GM19468 (cell line): ENCODE results near the gene PHLDA3.

ENCODE experiments used
- ATAC-seq: cut with Tn5 transposase; IDR thresholded peaks from one replicate; pipeline ENCODE4 v1.9.1; 2021; ENCODE audit warnings: mild to moderate bottlenecking, moderate library complexity, moderate number of reproducible peaks; ENCODE audit not compliant: unreplicated experiment; ENCODE audit errors: extremely low read depth

The PHLDA3 gene

GRCh38 chr1:201468501-201468843 is 516 bp downstream of the PHLDA3 start:
- ATAC-seq = no peak

- no peak for ATAC-seq
These were observed 2.5 kb downstream of the PHLDA3 start for GRCh38 chr1:201466492-201466891.

- no peak for ATAC-seq
These were observed 3.2 kb downstream of the PHLDA3 start for GRCh38 chr1:201465698-201466290.

DNA sequence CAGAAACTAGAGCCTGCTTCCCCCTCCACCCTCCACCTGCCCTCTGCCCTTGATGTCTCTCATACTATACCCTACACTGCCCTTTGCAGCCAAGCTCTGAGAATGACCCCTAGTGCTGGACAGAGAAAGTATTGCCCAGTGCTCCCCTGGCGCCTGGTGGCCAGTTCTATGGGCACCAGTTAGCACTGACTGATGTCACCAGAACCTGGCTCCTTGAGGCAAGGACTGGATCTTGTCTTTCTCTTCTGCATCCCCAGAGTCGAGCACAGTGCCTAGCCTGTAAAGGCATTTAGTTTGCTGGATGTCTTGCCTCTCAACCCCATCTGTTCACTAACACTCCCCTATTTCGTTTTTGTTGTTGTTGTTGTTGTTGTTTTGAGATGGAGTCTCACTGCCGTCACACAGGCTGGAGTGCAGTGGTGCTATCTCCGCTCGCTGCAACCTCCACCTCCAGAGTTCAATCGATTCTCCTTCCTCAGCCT is 5.9 kb downstream of the PHLDA3 start:
- no peak for ATAC-seq

DNA sequence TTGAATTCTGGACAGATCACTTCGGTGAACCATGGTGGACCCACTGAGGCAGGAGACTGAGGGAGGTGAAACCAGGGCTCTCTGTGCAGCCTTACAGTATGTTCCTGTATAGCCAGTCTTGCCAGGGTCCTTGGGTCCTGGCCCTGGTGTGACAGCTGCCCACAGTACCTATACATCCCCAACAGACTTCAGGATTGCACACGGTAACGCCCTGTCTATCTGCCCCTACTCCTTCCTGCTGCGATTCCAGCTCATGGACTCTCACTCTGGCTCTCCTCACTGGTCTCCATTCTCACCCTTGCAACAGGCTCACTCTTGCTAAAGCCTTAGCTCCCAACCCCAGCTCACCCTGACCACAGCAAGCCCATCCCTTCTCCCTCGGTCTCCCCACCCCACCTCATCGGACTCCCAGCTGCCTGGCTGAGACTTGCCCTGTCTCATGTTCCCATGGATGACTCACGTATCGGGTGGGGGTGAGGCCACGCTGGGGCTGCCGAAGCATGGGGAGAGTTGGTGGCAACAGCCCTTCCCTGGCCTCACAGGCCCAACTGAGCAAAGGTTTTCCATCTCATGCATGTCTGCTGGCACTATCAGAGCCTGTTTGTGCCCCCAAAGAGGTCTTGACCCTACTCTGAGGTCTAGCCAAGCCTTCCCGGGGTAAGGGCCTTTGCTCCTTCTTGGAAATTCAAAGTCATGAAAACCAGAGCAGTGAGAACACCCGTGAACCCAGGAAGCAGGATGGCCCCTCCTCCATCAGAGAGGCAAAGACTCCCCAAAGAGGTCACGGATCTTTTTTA is 7.1 kb downstream of the PHLDA3 start:
- no peak for ATAC-seq

GRCh38 chr1:201460814-201461644 is 8.0 kb downstream of the PHLDA3 start:
- ATAC-seq = no peak

DNA sequence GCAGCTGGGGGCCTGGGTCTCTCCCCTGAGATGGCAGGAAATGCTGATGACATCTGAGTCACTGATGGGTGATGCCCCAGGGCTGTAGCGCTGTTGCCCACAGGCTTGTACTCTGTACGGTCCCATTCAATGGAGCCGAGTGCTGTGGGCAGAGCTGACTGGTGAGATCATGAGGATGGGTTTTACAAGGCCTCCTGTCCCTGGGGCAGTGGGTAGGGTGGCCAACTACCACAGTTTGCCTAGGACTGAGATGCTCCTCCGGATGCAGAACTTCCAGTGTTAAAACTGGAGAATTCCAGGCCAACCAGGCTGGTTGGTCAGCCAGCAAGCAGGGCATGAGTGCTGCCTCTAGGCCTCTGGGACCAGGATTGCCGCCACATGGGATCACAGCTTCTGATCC is 9.2 kb downstream of the PHLDA3 start:
- no peak for ATAC-seq

GRCh38 chr1:201459052-201459451 is 9.9 kb downstream of the PHLDA3 start:
- ATAC-seq = no peak

- ATAC-seq = no peak
These were observed 11.5 kb downstream of the PHLDA3 start for GRCh38 chr1:201457508-201457960.

GRCh38 chr1:201456499-201457309 is 12.3 kb downstream of the PHLDA3 start:
- no peak for ATAC-seq

GRCh38 chr1:201455098-201455497 is 13.9 kb downstream of the PHLDA3 start:
- no peak for ATAC-seq

DNA sequence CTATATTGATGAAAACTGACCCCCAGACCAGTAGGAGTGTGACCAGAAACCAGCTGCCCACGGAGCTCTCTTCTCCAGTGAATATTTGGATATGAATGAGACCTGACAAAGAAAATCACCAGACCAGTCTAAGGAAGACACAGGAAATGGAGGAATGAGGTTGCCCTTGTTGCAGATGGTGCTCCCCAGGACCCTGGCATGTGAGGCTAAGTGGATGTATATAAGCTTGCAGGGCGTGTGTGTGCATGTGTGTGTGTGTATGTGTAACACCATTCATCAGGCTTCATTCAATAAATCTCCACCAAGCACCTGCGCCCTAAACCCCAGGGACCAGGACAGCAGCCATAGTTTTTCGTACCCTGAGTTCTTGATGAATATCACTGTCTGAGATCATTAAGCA is 14.4 kb downstream of the PHLDA3 start:
- no peak for ATAC-seq

DNA sequence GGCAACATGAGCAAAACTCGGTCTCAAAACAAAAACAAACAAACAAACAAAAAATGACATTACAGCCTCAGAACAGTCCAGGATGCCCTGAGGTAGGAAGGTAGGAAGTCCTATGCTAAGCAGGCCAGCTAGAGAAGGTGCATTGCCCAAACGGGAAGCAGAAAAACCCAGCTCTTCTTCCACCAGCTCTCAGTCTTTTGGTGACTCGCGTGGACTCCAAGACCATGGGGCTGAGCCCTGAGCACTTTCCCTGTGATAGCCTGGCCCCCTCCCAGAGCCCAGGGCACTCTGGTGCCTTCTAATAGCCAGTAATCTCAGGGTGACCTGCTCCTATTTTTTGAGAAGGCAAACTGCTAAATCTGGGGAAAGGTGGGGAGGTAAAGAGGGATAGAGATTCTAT is 16.1 kb downstream of the PHLDA3 start:
- ATAC-seq = no peak

DNA sequence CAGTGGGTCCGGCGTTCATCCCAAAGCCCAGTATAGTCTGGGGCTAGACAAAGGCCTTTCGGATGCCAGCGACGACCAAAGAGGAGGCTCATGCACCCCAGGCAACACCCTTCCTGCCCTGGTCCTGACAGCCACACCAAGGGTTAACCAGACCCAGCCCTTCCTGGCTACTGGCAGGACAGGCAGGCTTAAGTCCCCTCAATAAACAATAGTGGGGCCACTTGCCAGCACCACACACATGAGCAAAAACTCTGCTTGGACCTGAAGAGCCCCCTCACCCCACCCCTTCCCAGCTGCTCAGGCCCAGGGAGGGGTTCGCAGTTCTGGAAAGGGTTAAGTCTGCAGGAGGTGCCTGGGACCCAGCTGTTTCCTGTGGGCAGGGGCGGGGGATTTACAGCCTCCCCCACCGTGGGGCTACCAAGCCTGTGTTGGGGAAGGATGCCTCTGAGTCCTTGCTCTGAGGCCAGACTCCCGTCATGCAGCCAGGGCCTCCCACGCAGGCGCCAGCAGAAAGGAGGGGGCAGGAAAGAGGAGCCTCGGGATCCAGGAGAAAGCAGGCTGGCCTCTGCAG is 18.2 kb downstream of the PHLDA3 start:
- ATAC-seq = no peak

- ATAC-seq = no peak
These were observed 20.0 kb downstream of the PHLDA3 start for GRCh38 chr1:201448990-201449389.

- no peak for ATAC-seq
These were observed 20.8 kb downstream of the PHLDA3 start for GRCh38 chr1:201447903-201448871.

DNA sequence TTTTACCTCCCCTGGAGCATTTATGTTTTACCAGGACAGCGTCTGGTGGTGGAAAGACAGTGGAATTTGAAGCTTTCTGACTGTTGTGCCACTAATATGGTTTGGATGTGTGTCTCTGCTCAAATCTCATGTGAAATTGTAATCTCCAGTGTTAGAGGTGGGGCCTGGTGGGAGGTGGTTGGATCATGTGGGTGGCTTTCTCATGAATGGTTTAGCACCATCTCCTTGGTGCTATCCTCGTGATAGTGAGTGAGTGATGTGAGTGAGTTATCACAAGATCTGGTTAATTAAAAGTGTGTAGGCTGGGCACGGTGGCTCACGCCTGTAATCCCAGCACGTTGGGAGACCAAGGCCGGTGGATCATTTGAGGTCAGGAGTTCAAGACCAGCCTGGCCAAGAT is 23.7 kb downstream of the PHLDA3 start:
- ATAC-seq = no peak

GRCh38 chr1:201444792-201445191 is 24.2 kb downstream of the PHLDA3 start:
- ATAC-seq = no peak

- ATAC-seq = no peak
These were observed 25.2 kb downstream of the PHLDA3 start for GRCh38 chr1:201443747-201444146.
